ENCODE data around the gene OLFML1. TPM values are rescaled to one million over a fixed set of nuclear protein-coding genes. Genes with fewer than 3 reads are reported as not detected.

Gene OLFML1
- total RNA-seq, 4 donors from 2014 or later: 1.2 to 13.1 (median 6.6) TPM

GRCh38 chr11:7501894-7502293 lies 16.6 kb downstream of the OLFML1 start:
- TF ChIP-seq EP300 (IDR thresholded peaks at IDR 0.05) (no peak), POLR2A (IDR thresholded peaks at IDR 0.05) (no peak), CTCF (IDR thresholded peaks at IDR 0.05) (no peak)
- Histone ChIP-seq H3K4me3 (no peak overlapping the region), H3K36me3 (peaks cover 0 to 27% (median 0%) of the 10 kb centered on the region in 3 donors), H3K9me3 (no peaks in the 10 kb centered on the region), H3K4me1 (peaks cover 0 to 9% (median 0%) of the 10 kb centered on the region in 4 donors), H3K27me3 (no peaks in the 10 kb centered on the region), H3K27ac (no peak overlapping the region)
- no peak for DNase-seq (ENCODE audit: low spot score in 2 of 2)
- WGBS, 2 donors: 82 to 93% methylated on average over 4 of the region's 4 CpGs

- Histone ChIP-seq H3K27ac (no peak overlapping the region), H3K27me3 (no peaks in the 10 kb centered on the region), H3K4me1 (peaks cover 0 to 5% (median 4%) of the 10 kb centered on the region in 4 donors), H3K36me3 (peaks cover 0 to 25% (median 0%) of the 10 kb centered on the region in 3 donors), H3K9me3 (no peaks in the 10 kb centered on the region), H3K4me3 (no peak overlapping the region)
- DNase-seq (ENCODE audit: low spot score in 2 of 2): no peak
- WGBS, 2 donors: 86 to 93% methylated on average over 3 of the region's 3 CpGs
- TF ChIP-seq EP300 (IDR thresholded peaks at IDR 0.05): no peak
These were observed 20.9 kb downstream of the OLFML1 start for GRCh38 chr11:7506243-7506642.

GRCh38 chr11:7508087-7508486 lies 22.8 kb downstream of the OLFML1 start:
- WGBS, 2 donors: 85 to 93% methylated on average over 3 of the region's 3 CpGs
- no peak for DNase-seq (ENCODE audit: low spot score in 2 of 2)

GRCh38 chr11:7509966-7510365 lies 24.7 kb downstream of the OLFML1 start:
- no peaks in the 10 kb centered on the region for H3K9me3 ChIP-seq
- peaks cover 0 to 33% (median 24%) of the 10 kb centered on the region in 4 donors for H3K4me1 ChIP-seq
- H3K27ac ChIP-seq: no peak overlapping the region
- H3K27me3 ChIP-seq: no peaks in the 10 kb centered on the region
- WGBS, 2 donors: 88 to 98% methylated on average over 2 of the region's 2 CpGs
- no peak for DNase-seq (ENCODE audit: low spot score in 2 of 2)
- peaks cover 0 to 6% (median 0%) of the 10 kb centered on the region in 3 donors for H3K36me3 ChIP-seq
- no peak for TF ChIP-seq EP300 (IDR thresholded peaks at IDR 0.05)
- no peak for TF ChIP-seq CTCF (IDR thresholded peaks at IDR 0.05)
- no peak for TF ChIP-seq POLR2A (IDR thresholded peaks at IDR 0.05)
- H3K4me3 ChIP-seq: no peak overlapping the region

More at GRCh38 chr11:7508087-7508486, 22.8 kb downstream of the OLFML1 start:
- H3K4me3 ChIP-seq: no peak overlapping the region
- no peak for TF ChIP-seq EP300 (IDR thresholded peaks at IDR 0.05)
- no peak for TF ChIP-seq CTCF (IDR thresholded peaks at IDR 0.05)
- no peak for TF ChIP-seq POLR2A (IDR thresholded peaks at IDR 0.05)
- H3K27me3 ChIP-seq: no peaks in the 10 kb centered on the region
- H3K36me3 ChIP-seq: peaks cover 0 to 20% (median 0%) of the 10 kb centered on the region in 3 donors
- H3K4me1 ChIP-seq: peaks cover 0 to 23% (median 20%) of the 10 kb centered on the region in 4 donors
- no peaks in the 10 kb centered on the region for H3K9me3 ChIP-seq
- no peak overlapping the region for H3K27ac ChIP-seq

- no peak overlapping the region for H3K4me3 ChIP-seq
- no peaks in the 10 kb centered on the region for H3K27me3 ChIP-seq
- TF ChIP-seq EP300 (IDR thresholded peaks at IDR 0.05): peak; percentile 84 to 86
- TF ChIP-seq CTCF (IDR thresholded peaks at IDR 0.05): no peak
- TF ChIP-seq POLR2A (IDR thresholded peaks at IDR 0.05): no peak
- peak; percentile 30 to 66 for DNase-seq (ENCODE audit: low spot score in 2 of 2)
- 32 to 33% methylated on average over 5 of the region's 5 CpGs for WGBS, 2 donors
- peaks cover 0 to 34% (median 25%) of the 10 kb centered on the region in 4 donors for H3K4me1 ChIP-seq
- H3K9me3 ChIP-seq: no peaks in the 10 kb centered on the region
- H3K27ac ChIP-seq: peak overlapping the region; percentile 89 to 96 (median 95)
- H3K36me3 ChIP-seq: no peaks in the 10 kb centered on the region
These were observed 26.1 kb downstream of the OLFML1 start for GRCh38 chr11:7511401-7511800.

Measured in tibial nerve (tissue), 4 donors.